ENCODE results near the gene GSTP1.
"Not testable (repeated sequence)": the region's sequence is repeated elsewhere in the genome, so short reads cannot be mapped to it uniquely, and the experiment has no call there.

- not testable (repeated sequence) for TF ChIP-seq CTCF (IDR thresholded peaks at IDR 0.05; ENCODE audit: poor library complexity); EZH2 (IDR thresholded peaks at IDR 0.05; ENCODE audit: borderline replicate concordance)
Measured at GRCh38 chr11:67604119-67604518, 20.5 kb downstream of the GSTP1 start.
